Activated T-helper 1 cell treated with anti-CD3 and anti-CD28 coated beads, Interleukin-12 subunit alpha, Interleukin-12 subunit beta, Interleukin-2, Interleukin-4 antibody, amounts not matched to agents 30 ng/mL and 10 ng/mL and 1 ng/mL, durations not matched to agents 14 hours and 24 hours and 36 hours (primary cell): ENCODE measurements around the gene HSPA2. TPM values are rescaled to one million over a fixed set of nuclear protein-coding genes. Genes with fewer than 3 reads are reported as not detected.

Experiments used
- DNase-seq: peaks from one replicate; pipeline ENCODE4 v3.0.0; 2021; ENCODE audit warnings: low spot score
- H3K27ac Mint-ChIP-seq: one replicate; pipeline ENCODE4 v1.8.0; 2021; ENCODE audit warnings: mild to moderate bottlenecking, mixed read lengths
- H3K27me3 Mint-ChIP-seq: one replicate; pipeline ENCODE4 v1.8.0; 2022; ENCODE audit warnings: mild to moderate bottlenecking, moderate library complexity, mixed read lengths; ENCODE audit not compliant: insufficient read depth
- H3K36me3 Mint-ChIP-seq: one replicate; pipeline ENCODE4 v1.8.0; 2021; ENCODE audit warnings: low read depth, mixed read lengths
- H3K4me1 Mint-ChIP-seq: one replicate; pipeline ENCODE4 v1.8.0; 2021; ENCODE audit warnings: low read depth, mixed read lengths
- H3K4me3 Mint-ChIP-seq: one replicate; pipeline ENCODE4 v1.8.0; 2021; ENCODE audit warnings: mild to moderate bottlenecking, moderate library complexity, mixed read lengths
- H3K9me3 Mint-ChIP-seq: one replicate; pipeline ENCODE4 v1.8.0; 2021; ENCODE audit warnings: mixed read lengths
- intact Hi-C: fragments of 100-400 bp; cut with micrococcal nuclease; formaldehyde crosslinking; loops from one replicate; pipeline ENCODE4 v1.15.1; 2024
- total RNA-seq: library from RNA; stranded (reverse); gene quantifications from 2 replicates; pipeline ENCODE4 v1.2.3, GENCODE V29; 2022

HSPA2 gene
- total RNA-seq, 1 donor from 2014 or later: 11.2 TPM

DNA sequence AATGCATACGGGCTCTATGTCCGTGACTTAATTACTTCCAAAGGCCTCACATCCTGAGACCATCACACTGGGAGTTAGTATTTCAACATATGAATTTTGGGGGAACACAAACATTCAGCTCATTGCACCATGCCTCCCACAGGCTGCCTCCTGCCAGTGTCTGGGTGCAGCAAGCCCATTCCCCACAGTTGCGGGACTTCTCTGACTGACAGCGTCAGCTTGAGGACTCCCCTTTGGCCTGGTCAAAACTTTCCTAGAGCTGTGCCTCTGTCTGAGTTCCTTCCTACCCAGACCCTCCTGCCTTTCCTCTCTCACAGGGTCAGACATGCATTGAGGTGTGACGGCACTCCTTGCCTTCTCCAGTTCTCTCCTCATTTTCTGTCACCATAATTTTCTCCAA lies 36.7 kb downstream of the HSPA2 start:
- no peak overlapping the region for H3K27ac Mint-ChIP-seq
- no peak overlapping the region for H3K4me3 Mint-ChIP-seq
- no peak for DNase-seq
- intact Hi-C loops: no loop called here
- no peaks in the 10 kb centered on the region for H3K36me3 Mint-ChIP-seq
- no peaks in the 10 kb centered on the region for H3K4me1 Mint-ChIP-seq
- H3K9me3 Mint-ChIP-seq: no peaks in the 10 kb centered on the region
- peaks cover 9% of the 10 kb centered on the region for H3K27me3 Mint-ChIP-seq

DNA sequence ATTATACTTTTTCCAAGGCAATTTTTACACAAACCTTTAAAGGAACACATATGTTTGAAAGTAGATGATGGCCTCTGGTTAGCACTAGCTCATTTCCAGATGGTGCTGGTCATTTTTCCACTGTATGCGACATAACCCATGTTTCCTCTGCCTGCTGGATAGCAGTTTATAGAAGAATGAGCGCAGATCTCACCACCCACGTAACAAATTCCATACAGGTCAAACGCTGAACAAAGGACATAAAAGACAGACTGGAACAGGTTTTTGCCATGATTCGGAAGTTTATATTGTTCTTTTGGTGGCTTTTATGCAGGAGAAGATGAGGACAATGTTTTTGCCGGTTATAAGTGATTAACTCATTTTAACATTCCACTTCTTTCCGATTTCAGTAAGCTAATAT lies 39.9 kb downstream of the HSPA2 start:
- H3K4me1 Mint-ChIP-seq: no peaks in the 10 kb centered on the region
- H3K4me3 Mint-ChIP-seq: no peak overlapping the region
- DNase-seq: no peak
- no peak overlapping the region for H3K27ac Mint-ChIP-seq
- no peaks in the 10 kb centered on the region for H3K36me3 Mint-ChIP-seq
- intact Hi-C loops: no loop called here
- no peaks in the 10 kb centered on the region for H3K9me3 Mint-ChIP-seq
- H3K27me3 Mint-ChIP-seq: peaks cover 4% of the 10 kb centered on the region

DNA sequence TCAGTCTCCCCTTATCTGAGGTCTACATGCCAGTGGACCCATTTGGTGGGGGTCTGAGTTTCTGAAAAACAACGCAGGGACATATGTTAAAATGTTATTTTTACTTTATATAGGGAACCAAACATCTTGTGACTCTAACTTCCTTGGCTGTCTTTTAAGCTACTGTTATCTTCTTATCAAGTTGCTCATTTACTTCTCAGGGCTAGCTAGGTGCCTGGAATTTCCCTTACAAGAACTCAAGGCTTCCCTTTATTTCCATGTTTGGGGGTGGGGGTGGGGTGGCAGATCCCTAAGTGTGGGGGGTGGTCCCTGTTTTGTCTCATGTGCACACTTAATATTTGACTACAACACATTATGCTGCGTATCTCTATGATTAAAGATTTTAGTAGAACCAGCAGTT lies 40.8 kb downstream of the HSPA2 start:
- no peak overlapping the region for H3K4me3 Mint-ChIP-seq
- H3K9me3 Mint-ChIP-seq: no peaks in the 10 kb centered on the region

DNA sequence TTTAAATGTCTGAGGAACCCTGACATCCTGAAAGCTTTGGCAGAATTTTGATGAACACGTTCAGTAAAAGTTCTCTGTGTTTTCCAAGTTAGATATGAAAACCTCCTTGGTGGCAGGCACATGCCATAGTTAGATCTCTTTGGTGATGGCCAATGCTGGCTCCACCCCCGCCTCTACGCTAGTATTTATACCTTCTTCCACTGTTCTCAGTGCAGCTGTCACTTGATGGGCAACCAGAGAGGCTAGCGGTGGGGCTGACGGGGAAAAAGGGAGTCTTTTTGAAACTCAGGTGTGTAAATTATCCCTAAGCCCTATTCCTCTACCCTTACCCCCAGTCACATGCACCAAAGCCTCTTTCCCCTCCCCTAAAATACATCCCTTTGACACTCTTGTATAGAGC lies 41.3 kb downstream of the HSPA2 start:
- Mint-ChIP-seq H3K4me3 (no peak overlapping the region), H3K27me3 (peaks cover 4% of the 10 kb centered on the region), H3K36me3 (no peaks in the 10 kb centered on the region), H3K9me3 (no peaks in the 10 kb centered on the region), H3K4me1 (no peaks in the 10 kb centered on the region), H3K27ac (no peak overlapping the region)
- no peak for DNase-seq
- intact Hi-C loops: no loop called here

More for the DNA sequence above, 40.8 kb downstream of the HSPA2 start:
- H3K27ac Mint-ChIP-seq: no peak overlapping the region
- intact Hi-C loops: no loop called here
- peaks cover 4% of the 10 kb centered on the region for H3K27me3 Mint-ChIP-seq
- DNase-seq: no peak
- H3K36me3 Mint-ChIP-seq: no peaks in the 10 kb centered on the region
- no peaks in the 10 kb centered on the region for H3K4me1 Mint-ChIP-seq

DNA sequence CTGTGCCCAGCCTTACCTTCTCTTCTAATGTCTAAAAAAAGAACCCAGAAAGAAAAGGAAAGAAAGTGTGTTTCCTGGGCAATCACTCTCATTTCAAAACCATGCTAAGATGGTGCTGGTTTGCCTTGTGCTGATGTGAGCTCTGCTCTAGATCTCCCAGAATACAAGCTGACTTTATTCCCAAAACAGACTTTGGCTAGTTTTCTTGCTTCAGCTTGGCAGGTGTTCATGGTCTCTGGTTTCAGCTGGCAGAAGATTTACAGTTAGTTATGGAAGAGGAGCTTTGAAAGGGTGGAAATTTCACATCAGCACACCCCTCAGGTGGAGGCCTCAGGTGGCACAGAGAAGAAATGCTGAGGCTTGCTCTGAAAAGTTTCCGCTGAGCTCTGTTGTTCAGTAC lies 43.6 kb downstream of the HSPA2 start:
- Mint-ChIP-seq H3K36me3 (no peaks in the 10 kb centered on the region), H3K27me3 (peaks cover 3% of the 10 kb centered on the region), H3K4me3 (no peak overlapping the region), H3K4me1 (no peaks in the 10 kb centered on the region), H3K9me3 (no peaks in the 10 kb centered on the region), H3K27ac (no peak overlapping the region)
- intact Hi-C loops: no loop called here
- DNase-seq: no peak

DNA sequence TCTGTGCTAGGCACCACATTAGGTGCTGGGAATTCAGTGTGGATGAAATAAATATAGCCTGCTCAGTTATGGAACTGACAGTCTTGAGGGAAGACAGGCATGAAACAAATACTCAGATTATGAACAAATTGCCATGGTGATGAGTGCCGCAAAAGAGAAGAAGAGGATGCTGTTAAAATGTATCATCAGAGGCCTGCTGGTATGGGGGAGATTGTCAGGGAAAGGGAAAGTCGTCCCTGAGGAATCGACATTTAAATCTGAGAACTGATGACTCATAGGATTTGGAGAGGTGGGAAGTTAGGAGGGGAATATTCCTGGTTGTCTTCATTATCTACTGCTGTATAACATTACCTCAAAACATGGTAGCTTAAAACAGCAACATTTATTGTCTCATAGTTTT lies 51.3 kb downstream of the HSPA2 start:
- intact Hi-C loops: no loop called here
- H3K4me3 Mint-ChIP-seq: no peak overlapping the region
- no peaks in the 10 kb centered on the region for H3K9me3 Mint-ChIP-seq
- H3K36me3 Mint-ChIP-seq: no peaks in the 10 kb centered on the region
- peaks cover 27% of the 10 kb centered on the region for H3K27me3 Mint-ChIP-seq
- no peak for DNase-seq
- H3K4me1 Mint-ChIP-seq: no peaks in the 10 kb centered on the region
- no peak overlapping the region for H3K27ac Mint-ChIP-seq

Other genes with a start within 250 kb of the HSPA2 start
- gene ESR2, start 246.4 kb upstream of the HSPA2 start, total RNA-seq: 0.10 and 0.15 TPM in 2 replicates
- gene MTHFD1, start 152.4 kb upstream of the HSPA2 start, total RNA-seq: 241 and 244 TPM in 2 replicates
- 1.1 and 1.5 TPM in 2 replicates for gene AKAP5, start 75.2 kb upstream of the HSPA2 start, total RNA-seq
- 18.6 and 19.6 TPM in 2 replicates for gene ZBTB25, start 36.9 kb upstream of the HSPA2 start, total RNA-seq
- 41.2 and 46.8 TPM in 2 replicates for gene ZBTB1, start 36.0 kb upstream of the HSPA2 start, total RNA-seq
- gene PPP1R36, start 9.2 kb downstream of the HSPA2 start, total RNA-seq: not detected in 2 replicates
- 5.5 and 6.2 TPM in 2 replicates for gene PLEKHG3, start 163.7 kb downstream of the HSPA2 start, total RNA-seq